Ovary (tissue), 3 donors: ENCODE data around the gene AP5Z1.

Experiments used
- POLR2A ChIP-seq: fragments of 450-650 bp; IDR thresholded peaks from one replicate; pipeline ENCODE4 v1.6.1; 2017; ENCODE audit warnings: antibody characterized with exemption, mild to moderate bottlenecking, moderate library complexity
- TF ChIP-seq, protein P1 (sequence below), 3 donors: fragments of 450-650 bp in 2 of 3; fragments of 200-600 bp in 1 of 3; IDR thresholded peaks; one replicate each; pipeline versions ENCODE4 v1.5.1 to v1.8.0; 2016 to 2022; ENCODE audit warnings: antibody characterized with exemption in 3 of 3, mild to moderate bottlenecking in 1 of 3
- donor health status: DM: no; HTN: no; CAD: no.

DNA sequence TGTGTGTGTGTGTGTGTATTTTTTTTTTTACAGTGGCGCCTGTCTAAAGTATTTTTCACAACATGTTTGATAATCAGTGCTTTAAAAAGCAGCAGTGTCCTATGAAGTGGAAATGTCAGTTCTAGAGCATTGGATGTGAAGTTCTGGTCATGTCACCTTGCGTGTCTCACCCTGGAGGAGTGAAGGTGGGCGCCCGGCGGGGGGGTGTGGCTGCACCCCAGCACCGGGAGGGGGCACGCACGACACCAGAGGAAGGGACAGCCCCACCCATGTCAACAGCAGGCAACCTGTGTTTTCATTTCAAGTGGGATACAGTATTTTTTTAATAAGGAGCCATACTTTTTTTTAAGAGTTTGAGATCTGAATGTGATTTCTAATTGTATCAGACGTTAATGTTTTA, 4.5 kb upstream of the AP5Z1 start:
- TF ChIP-seq, protein P1, sequence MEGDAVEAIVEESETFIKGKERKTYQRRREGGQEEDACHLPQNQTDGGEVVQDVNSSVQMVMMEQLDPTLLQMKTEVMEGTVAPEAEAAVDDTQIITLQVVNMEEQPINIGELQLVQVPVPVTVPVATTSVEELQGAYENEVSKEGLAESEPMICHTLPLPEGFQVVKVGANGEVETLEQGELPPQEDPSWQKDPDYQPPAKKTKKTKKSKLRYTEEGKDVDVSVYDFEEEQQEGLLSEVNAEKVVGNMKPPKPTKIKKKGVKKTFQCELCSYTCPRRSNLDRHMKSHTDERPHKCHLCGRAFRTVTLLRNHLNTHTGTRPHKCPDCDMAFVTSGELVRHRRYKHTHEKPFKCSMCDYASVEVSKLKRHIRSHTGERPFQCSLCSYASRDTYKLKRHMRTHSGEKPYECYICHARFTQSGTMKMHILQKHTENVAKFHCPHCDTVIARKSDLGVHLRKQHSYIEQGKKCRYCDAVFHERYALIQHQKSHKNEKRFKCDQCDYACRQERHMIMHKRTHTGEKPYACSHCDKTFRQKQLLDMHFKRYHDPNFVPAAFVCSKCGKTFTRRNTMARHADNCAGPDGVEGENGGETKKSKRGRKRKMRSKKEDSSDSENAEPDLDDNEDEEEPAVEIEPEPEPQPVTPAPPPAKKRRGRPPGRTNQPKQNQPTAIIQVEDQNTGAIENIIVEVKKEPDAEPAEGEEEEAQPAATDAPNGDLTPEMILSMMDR (IDR thresholded peaks at IDR 0.05): no peak
- no peak for TF ChIP-seq POLR2A
